ENCODE measurements around the gene ASAP3.

ASAP3 gene

GRCh38 chr1:23530747-23531561, 47.0 kb upstream of the ASAP3 start, which contains the start of gene E2F2:
Gene E2F2 (minus strand): TSS chr1:23531233. CDS start chr1:23530793, 440 bp downstream.
- peaks cover 43% of the 10 kb centered on the region for H3F3A ChIP-seq (ENCODE audit: insufficient read depth)
- peak within 1 kb of the TSS; percentile 60 for H2AFZ ChIP-seq (ENCODE audit: low read depth, low read length, severe bottlenecking)
- peak within 1 kb of the TSS; percentile 96 for H3K9ac ChIP-seq (ENCODE audit: low read length)
- H3K9me2 ChIP-seq (replicated peaks; ENCODE audit: insufficient read depth, low read length) = no peaks in the 10 kb centered on the region
- TF ChIP-seq CTCF (IDR thresholded peaks at IDR 0.05; ENCODE audit: insufficient read depth, low read length, poor library complexity, severe bottlenecking) = peak; percentile 23
- no peak for TF ChIP-seq EZH2phosphoT487 (conservative IDR thresholded peaks at IDR 0.05; ENCODE audit: low read length)
- no peaks in the 10 kb centered on the region; the same call in 1 of the 2 replicates for H3K36me3 ChIP-seq (ENCODE audit: low read length)
- peak within 1 kb of the TSS; percentile 94 for H3K27ac ChIP-seq (ENCODE audit: low read depth, low read length)
- peaks cover 48% of the 10 kb centered on the region for H3K79me2 ChIP-seq (ENCODE audit: insufficient read depth, low read length)
- peak within 1 kb of the TSS; percentile 96 for H3K4me2 ChIP-seq (ENCODE audit: low read depth, low read length, poor library complexity, severe bottlenecking)
- no peaks in the 10 kb centered on the region for H4K20me1 ChIP-seq (ENCODE audit: low read depth, low read length)
- H3K4me3 ChIP-seq (ENCODE audit: insufficient read depth, low read length, poor library complexity, severe bottlenecking) = peak within 1 kb of the TSS; percentile 76
- H3K27me3 ChIP-seq (ENCODE audit: low read length) = no peaks in the 10 kb centered on the region
- no peaks in the 10 kb centered on the region for H3K9me3 ChIP-seq (ENCODE audit: insufficient read depth, low read length)

DNA sequence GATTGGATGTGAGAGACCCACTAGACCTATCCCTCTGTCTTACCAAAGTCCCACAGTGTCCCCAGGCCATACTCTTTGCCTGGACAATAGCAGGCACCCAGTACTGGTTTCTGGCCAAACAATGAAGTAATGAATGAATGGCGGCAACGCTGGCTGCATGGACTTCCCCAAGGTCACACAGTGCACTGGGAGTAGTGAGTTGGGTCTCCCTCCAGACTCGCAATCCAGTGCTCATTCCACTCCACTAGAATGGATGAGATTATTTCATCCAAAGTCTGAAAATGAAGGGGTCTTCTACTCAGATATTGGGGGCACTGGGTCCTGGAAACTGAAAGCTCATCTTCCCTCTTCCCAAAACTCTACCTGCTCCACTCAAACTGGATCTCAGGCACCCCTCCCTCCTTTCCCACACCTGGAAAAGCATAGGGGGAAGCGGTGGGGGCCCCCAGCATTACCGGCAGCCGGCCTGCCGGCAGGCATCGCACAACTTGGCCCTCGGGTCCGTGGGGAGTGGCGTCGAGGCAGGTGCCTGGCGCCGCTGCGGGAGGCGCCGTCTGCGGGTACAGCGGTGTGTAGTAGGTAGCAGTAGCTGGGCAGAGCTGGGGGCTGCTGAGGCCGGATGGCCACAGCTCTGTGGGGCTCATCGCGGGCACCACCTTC, 46.2 kb upstream of the ASAP3 start:
- H4K20me1 ChIP-seq (ENCODE audit: low read depth, low read length) = no peaks in the 10 kb centered on the region
- peaks cover 54% of the 10 kb centered on the region for H3K79me2 ChIP-seq (ENCODE audit: insufficient read depth, low read length)
- H3K9me3 ChIP-seq (ENCODE audit: insufficient read depth, low read length) = no peaks in the 10 kb centered on the region
- no peaks in the 10 kb centered on the region; the same call in 1 of the 2 replicates for H3K36me3 ChIP-seq (ENCODE audit: low read length)
- H3F3A ChIP-seq (ENCODE audit: insufficient read depth) = peaks cover 49% of the 10 kb centered on the region
- peak overlapping the region; percentile 96 for H3K9ac ChIP-seq (ENCODE audit: low read length)
- H3K27me3 ChIP-seq (ENCODE audit: low read length) = no peaks in the 10 kb centered on the region
- H2AFZ ChIP-seq (ENCODE audit: low read depth, low read length, severe bottlenecking) = no peak overlapping the region
- no peaks in the 10 kb centered on the region for H3K9me2 ChIP-seq (replicated peaks; ENCODE audit: insufficient read depth, low read length)
- H3K4me3 ChIP-seq (ENCODE audit: insufficient read depth, low read length, poor library complexity, severe bottlenecking) = peak overlapping the region; percentile 76
- peak overlapping the region; percentile 96 for H3K4me2 ChIP-seq (ENCODE audit: low read depth, low read length, poor library complexity, severe bottlenecking)
- no peak for TF ChIP-seq EZH2phosphoT487 (conservative IDR thresholded peaks at IDR 0.05; ENCODE audit: low read length)
- H3K27ac ChIP-seq (ENCODE audit: low read depth, low read length) = peak overlapping the region; percentile 94

DNA sequence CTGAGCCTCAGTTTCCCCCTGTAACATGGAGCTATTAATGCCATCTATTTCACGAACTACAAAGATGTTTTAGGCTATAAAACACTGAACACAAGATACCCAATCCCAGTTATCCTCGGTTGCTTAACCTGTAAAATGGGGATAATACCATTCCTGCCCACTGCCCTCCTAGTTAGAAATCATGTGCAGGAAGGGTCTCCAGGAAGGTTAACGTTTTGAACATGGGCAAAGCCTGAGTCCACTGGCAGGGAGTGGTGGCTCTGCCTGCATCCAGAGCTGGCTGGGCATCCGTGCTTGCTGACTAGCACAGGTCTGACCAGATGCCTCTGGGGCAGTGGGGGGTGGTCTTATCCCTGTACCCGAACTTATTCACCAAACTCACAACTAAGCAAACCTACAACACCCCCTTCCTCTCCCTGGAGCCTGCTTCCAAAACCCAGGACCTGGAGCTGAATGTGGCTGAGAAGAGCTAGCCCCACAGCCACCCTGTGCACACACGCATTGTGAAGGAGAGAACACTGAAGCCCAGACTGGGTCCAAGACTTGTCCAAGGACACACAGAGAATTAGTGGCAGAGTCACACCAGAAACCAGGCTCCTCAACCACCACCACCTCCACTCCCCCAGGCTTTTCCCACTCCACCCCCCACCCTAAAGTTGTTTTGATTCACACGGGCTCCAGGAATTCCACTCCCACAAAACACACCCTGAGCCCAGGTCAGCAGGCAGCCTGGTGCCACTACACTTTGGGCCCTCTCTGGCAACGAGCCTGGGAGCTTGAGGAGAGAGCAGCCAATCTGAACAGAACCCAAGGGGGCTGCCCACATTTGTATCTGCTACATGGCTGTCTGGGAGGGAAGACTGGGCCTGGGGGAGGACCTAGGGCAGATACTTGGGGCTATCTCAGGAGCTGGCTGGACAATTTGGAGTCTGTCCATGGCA, 45.4 kb upstream of the ASAP3 start:
- H3K9ac ChIP-seq (ENCODE audit: low read length) = peak overlapping the region; percentile 96
- peaks cover 58% of the 10 kb centered on the region for H3K79me2 ChIP-seq (ENCODE audit: insufficient read depth, low read length)
- H3K4me2 ChIP-seq (ENCODE audit: low read depth, low read length, poor library complexity, severe bottlenecking) = peak overlapping the region; percentile 96
- H3F3A ChIP-seq (ENCODE audit: insufficient read depth) = peaks cover 52% of the 10 kb centered on the region
- no peaks in the 10 kb centered on the region for H3K9me3 ChIP-seq (ENCODE audit: insufficient read depth, low read length)
- no peaks in the 10 kb centered on the region for H3K27me3 ChIP-seq (ENCODE audit: low read length)
- peak overlapping the region; percentile 76 for H3K4me3 ChIP-seq (ENCODE audit: insufficient read depth, low read length, poor library complexity, severe bottlenecking)
- H3K36me3 ChIP-seq (ENCODE audit: low read length) = peaks cover under 1% of the 10 kb centered on the region; the same call in 1 of the 2 replicates
- TF ChIP-seq CTCF (IDR thresholded peaks at IDR 0.05; ENCODE audit: insufficient read depth, low read length, poor library complexity, severe bottlenecking) (no peak), EZH2phosphoT487 (conservative IDR thresholded peaks at IDR 0.05; ENCODE audit: low read length) (no peak)
- H4K20me1 ChIP-seq (ENCODE audit: low read depth, low read length) = peaks cover under 1% of the 10 kb centered on the region; the same call in 1 of the 2 replicates
- no peak overlapping the region for H2AFZ ChIP-seq (ENCODE audit: low read depth, low read length, severe bottlenecking)
- peak overlapping the region; percentile 94 for H3K27ac ChIP-seq (ENCODE audit: low read depth, low read length)
- no peaks in the 10 kb centered on the region for H3K9me2 ChIP-seq (replicated peaks; ENCODE audit: insufficient read depth, low read length)

Data from SU-DHL-6 (cell line).